ENCODE results near the gene VWA5A.

DNA sequence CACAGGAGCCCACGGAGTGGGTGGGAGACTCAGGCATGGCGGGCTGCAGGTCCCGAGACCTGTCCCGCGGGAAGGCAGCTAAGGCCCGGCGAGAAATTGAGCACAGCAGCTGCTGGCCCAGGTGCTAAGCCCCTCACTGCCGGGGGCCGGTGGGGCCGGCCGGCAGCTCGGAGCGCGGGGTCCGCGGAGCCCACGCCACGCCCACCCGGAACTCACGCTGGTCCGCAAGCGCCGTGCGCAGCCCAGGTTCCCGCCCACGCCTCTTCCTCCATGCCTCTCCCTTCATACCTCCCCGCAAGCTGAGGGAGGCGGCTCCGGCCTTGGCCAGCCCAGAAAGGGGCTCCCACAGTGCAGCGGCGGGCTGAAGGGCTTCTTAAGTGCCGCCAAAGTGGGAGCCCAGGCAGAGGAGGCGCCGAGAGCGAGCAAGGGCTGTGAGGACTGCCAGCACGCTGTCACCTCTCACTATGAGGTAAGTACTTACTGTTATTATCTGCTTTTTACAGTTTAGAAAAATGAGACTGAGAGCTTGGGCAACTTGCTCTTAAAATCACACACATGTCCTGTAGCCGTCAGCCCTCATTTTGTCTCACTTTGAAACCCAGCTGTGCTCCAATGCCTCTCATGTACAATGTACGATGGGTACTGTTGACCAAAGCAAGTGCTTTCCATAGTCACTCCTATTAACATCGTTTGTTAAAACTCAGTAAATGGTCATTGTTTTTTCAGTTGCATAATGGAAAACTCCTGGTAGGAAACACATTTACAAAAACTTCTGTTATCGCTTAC lies 55.7 kb downstream of the VWA5A start:
- TF ChIP-seq CTCF (IDR thresholded peaks at IDR 0.05 in 4 of 5, conservative IDR thresholded peaks at IDR 0.05 in 1 of 5), result no peak
- TF ChIP-seq POLR2A (IDR thresholded peaks at IDR 0.05), result no peak
